DMS153 treated with DMSO at 0.1 percent for 48 hours (cell line): ENCODE results near the gene SNX27.
"Not testable (repeated sequence)": the region's sequence is repeated elsewhere in the genome, so short reads cannot be mapped to it uniquely, and the experiment has no call there.

Experiments
- DNase-seq: peaks from one replicate; lab custom pipeline; 2025; ENCODE audit not compliant: unreplicated experiment; lab: John Stamatoyannopoulos, UW

The SNX27 gene

GRCh38 chr1:151718666-151719065 is 106.8 kb downstream of the SNX27 start:
- DNase-seq: no peak

DNA sequence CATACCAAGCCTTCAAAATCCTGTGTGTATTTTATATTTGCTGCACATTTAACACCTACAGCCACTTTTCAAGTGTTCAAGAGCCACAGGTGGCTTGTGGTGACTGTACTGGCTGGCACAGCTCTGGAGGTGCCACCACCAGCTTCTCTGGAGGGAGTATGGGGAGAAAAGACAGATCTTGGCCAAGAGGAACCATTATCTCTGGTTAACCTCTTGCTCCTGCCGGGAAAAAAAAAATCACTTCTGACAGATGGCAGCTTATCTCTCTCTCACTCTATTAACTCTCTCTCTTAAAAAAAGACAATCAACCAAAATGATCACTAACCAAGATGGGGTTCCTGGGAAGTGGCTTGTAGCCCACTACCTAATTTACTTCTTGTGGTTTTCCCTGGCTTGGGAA is 108.3 kb downstream of the SNX27 start:
- no peak for DNase-seq

DNA sequence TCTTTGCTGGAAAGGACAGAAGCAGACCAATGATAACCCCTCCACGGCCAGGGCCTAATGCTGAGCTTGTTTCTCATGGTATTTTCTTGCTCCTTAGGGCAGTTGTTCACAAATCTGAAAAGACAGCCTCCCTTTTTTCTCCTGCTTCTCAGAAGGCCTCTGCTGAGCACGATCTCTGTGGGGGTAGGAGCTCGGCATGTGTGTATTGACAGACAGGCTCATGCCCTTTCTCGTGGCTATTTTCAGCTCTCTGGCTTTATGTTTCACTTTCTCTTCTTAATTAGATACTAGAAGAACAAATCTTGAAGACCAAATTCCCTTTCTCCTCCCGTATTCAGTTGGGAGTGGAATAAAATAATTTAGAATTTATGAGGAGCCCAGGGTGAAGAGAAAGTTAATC is 108.7 kb downstream of the SNX27 start:
- no peak for DNase-seq

DNA sequence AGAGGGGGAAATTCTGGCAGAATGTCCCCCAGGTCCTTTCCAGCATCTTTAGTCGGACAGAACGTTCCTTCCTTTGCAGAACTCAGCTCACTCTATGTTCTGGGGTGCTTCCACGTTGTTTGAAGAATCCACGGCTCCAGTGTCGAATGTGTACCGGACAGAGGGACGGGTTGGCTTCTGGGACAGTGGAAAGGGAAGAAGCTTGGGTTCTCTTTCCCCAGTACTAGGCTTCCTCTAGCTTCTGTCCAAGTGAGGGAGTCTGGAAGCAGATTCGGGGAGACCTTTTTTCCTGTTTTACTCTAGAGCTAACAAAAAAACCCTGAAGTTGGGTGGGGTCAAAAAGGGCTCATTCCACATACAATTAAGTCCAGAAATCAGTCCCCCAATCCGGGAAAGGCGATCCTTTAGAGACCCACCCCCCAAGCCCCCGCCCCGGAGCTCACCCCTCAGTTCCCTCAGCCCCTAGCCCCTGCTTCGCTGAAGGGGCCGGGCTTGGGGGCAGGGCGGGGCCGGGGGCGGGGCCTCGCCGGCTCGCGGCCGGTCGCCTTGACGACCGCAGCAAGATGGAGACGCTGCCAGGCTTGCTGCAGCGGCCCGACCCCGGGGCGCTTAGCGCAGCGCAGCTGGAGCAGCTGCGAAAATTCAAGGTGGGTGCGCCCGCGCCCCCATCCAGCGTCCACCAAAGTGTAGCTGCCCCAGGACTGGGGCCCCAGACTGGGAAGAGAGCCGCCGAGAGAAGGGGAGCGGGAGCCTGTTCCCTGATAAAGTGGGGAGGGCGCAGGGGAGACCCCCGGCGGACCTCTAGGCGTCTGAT is 109.3 kb downstream of the SNX27 start, which contains the start of gene RIIAD1:
Gene RIIAD1 (plus strand): TSS at position 549 of the 814 bp plus-strand sequence. CDS start 15 bp downstream, at position 564.
- peak; percentile 7 for DNase-seq

DNA sequence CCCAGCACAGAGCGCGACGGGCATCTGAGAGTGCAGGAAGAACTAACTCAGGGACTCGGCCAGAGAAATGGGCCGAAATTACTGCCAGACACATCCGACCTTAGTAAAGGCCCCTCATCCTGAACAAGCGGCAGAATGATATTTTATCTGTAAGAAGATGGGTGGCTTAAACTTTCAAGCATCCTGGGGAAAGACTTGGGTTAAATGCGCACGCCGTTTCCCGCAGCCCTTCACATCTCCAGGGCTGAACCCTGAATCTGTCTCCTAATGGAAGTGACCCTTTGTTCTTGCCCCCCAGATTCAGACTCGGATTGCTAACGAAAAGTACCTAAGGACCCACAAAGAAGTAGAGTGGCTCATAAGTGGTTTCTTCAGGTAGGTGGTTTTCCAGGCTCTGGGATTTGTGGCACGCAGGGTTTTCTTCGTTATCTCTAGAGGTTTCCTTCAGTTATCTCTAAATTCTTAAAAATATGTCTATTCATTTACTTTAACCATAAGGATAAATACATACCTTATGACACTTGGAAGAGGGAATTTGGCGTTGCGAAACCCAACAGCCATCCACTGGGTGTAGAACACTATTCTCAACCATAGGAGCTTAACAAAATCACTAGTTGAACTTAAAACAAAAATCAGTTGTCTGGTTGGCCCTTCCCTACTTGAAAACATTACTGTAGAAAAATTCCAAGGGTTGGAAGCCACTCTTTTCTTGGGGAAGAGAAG is 110.1 kb downstream of the SNX27 start:
- DNase-seq: no peak

GRCh38 chr1:151723726-151724370 is 112.0 kb downstream of the SNX27 start:
- no peak for DNase-seq

DNA sequence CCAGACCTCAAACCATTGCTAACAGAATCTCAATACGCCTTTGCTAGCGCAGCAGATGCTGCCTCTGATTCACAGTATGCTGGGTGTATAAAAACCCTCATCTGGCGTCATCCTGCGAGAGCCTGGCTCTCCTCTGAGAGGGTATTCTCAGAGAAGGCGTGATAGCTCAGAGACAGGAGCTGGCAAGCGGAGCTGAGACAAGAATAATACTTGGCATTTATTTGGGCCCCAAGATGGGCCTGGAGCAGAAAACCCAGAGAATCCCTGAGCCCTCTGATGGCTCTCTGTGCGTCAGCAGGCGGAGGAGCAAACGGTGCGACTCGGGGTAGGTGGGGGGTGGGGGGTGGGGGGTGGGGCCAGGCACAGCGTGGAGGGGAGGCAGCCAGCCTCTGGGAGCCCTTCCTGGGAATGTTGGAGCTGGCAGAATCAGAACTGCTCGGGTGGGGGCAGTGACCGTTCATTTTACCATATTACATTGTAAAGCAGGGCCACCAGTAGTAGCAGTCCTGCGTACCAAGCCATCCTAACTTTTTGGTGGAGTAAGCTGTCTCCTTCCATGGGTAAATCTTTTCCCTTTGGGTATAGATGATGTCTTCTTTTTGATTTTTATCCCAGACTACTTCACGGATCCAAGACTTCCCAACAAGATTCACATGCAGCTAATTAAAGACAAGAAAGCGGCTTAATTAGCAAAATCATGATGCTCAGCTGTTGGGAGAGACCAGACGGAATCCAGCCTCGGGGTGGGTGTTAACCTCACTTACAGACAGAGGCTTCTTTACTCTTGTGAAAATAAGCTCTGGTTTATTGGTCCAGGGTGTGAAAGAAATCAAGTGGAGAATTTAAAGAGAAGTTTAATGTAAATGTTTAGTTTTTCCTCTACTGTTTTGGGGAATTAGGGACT is 116.6 kb downstream of the SNX27 start:
- no peak for DNase-seq

DNA sequence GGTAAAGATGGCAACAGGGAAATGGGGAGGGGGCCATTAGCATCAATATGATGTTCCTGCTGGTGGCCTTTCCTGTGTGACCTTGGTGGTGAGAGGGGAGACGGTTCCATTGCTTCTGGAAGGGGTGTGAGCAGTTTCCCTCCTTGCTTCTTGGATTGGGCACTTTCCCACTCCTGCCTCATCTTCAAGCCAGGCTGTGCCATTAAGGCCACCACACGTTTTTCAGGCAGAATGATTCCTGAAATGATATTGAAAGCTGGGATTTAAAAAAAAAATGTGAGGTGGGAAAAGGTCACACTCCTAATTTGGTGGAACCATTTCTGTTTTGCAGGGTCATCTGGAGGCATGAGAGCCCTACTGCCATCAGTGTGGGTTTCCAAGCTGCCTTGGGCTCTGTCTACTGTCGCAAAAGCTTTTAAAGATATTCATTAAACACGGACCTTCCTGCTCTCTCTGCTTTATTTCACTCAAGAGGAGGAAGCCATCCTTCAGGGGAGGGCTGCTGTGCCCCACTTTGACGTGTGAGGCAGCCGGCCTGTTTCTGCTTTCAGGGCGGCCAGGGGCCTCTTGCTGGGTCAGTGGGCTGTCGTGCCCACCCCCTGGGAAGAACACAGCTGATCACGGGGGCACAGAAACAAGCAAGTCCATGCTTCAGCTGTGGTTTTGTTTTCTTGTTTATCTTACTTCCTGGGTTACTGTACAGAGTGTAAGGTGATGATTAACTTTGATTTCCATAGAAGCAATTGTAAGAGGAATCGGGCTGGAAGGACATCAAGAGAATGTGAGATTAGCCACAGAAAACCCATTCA is 117.5 kb downstream of the SNX27 start:
- no peak for DNase-seq

DNA sequence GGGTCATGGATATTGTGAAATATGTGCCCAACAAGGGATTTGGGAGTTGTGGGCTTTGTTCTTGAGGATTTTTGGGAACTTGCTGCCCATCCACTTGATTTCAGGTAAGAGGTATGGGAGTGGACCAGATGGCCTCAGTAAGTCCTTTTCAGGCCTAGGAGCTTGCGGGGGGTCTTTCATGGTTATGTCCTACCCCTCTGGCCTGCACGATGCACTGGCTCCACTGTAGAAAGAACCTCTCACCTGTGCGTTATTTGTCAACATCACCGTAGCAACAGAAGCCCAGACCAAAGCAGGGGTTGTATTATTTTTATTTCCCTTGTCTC is 118.1 kb downstream of the SNX27 start:
- DNase-seq: no peak

GRCh38 chr1:151733126-151733525 is 121.3 kb downstream of the SNX27 start:
- no peak for DNase-seq

GRCh38 chr1:151733995-151734394 is 122.1 kb downstream of the SNX27 start:
- DNase-seq: not testable (repeated sequence)

DNA sequence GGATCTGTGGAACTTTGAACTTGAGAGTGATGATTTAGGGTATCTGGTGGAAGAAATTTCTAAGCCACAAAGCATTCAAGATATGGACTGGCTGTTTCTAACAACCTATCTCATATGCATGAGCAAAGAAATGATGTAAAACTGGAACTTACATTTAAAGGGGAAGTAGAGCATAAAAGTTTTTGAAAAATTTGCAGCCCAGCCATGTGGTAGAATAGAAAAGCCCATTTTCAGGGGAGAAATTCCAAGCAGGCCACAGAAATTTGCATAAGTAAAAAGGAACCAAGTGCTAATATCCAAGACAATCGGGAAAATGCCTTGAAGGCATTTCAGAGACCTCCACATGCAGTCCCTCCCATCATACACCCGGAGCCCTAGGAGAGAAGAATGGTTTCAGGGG is 125.2 kb downstream of the SNX27 start:
- no peak for DNase-seq

- DNase-seq: no peak
Observed at GRCh38 chr1:151737479-151737878, 125.6 kb downstream of the SNX27 start.

- DNase-seq: peak; percentile 35
Observed at GRCh38 chr1:151739590-151740355, 127.9 kb downstream of the SNX27 start.

DNA sequence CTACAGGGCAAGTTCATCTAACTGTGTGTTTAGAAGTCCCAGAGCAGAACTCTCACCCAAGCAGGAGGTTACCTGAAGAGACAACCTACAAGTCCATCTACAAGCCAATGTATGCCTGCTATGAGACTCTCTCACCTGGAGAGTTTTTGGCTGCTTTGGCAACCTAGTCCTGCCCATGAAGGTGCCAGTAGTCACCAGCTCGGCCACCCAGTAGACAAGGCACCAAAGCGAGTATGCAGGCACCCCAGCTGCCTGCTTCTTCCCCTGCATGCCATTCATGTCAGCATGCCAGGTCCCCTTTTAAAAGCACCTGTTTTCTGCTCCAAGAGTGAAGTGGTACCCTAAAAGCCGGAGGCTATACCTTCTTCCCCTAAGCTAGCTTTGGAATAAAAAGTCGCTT is 129.7 kb downstream of the SNX27 start:
- DNase-seq: no peak
